ENCODE results near the gene CGB8.
A peak's percentile ranks its signal among the peaks of the same experiment; 100 is the strongest.
"Not testable (repeated sequence)": the region's sequence is repeated elsewhere in the genome, so short reads cannot be mapped to it uniquely, and the experiment has no call there.

Gene CGB8

GRCh38 chr19:49049011-49049410, at the start of gene CGB8:
Gene CGB8 (minus strand): TSS chr19:49049111. CDS start chr19:49048739, 372 bp downstream.
- not testable (repeated sequence) for DNase-seq

- DNase-seq: peak; percentile 85
These were observed 48.8 kb upstream of the CGB8 start for GRCh38 chr19:49097453-49098288.

GRCh38 chr19:49094505-49095482, 45.9 kb upstream of the CGB8 start:
- DNase-seq: no peak

- DNase-seq: no peak
These were observed 43.8 kb upstream of the CGB8 start for GRCh38 chr19:49092686-49093085.

- DNase-seq: no peak
These were observed 42.6 kb upstream of the CGB8 start for GRCh38 chr19:49091391-49092038.

- no peak for DNase-seq
These were observed 37.4 kb upstream of the CGB8 start for GRCh38 chr19:49086296-49086695.

- no peak for DNase-seq
These were observed 36.9 kb upstream of the CGB8 start for GRCh38 chr19:49085868-49086232.

GRCh38 chr19:49085020-49085867, 36.3 kb upstream of the CGB8 start, which contains the start of gene SNRNP70:
Gene SNRNP70 (plus strand): TSS chr19:49085451. CDS start chr19:49086415, 964 bp downstream.
- peak; percentile 100 for DNase-seq

- no peak for DNase-seq
These were observed 35.5 kb upstream of the CGB8 start for GRCh38 chr19:49084206-49085019.

- DNase-seq: no peak
These were observed 32.4 kb upstream of the CGB8 start for GRCh38 chr19:49081273-49081672.

GRCh38 chr19:49080392-49080791, 31.5 kb upstream of the CGB8 start:
- DNase-seq: no peak

GRCh38 chr19:49074869-49075268, 26.0 kb upstream of the CGB8 start:
- peak; percentile 27 for DNase-seq

- no peak for DNase-seq
These were observed 24.8 kb upstream of the CGB8 start for GRCh38 chr19:49073514-49074378.

- peak; percentile 20 for DNase-seq
These were observed 23.1 kb upstream of the CGB8 start for GRCh38 chr19:49071860-49072547.

GRCh38 chr19:49070416-49070815, 21.5 kb upstream of the CGB8 start:
- DNase-seq: no peak

GRCh38 chr19:49069026-49069425, 20.1 kb upstream of the CGB8 start:
- no peak for DNase-seq

- DNase-seq: no peak
These were observed 18.6 kb upstream of the CGB8 start for GRCh38 chr19:49067554-49067953.

- DNase-seq: no peak
These were observed 17.1 kb upstream of the CGB8 start for GRCh38 chr19:49065905-49066512.
